HG03108 (cell line): ENCODE results near the gene MAN1A1.
"Not testable (repeated sequence)": the region's sequence is repeated elsewhere in the genome, so short reads cannot be mapped to it uniquely, and the experiment has no call there.

Source experiments
- ATAC-seq: cut with Tn5 transposase; IDR thresholded peaks from one replicate; pipeline ENCODE4 v1.9.1; 2021; ENCODE audit warnings: moderate library complexity; ENCODE audit not compliant: unreplicated experiment

Gene MAN1A1

DNA sequence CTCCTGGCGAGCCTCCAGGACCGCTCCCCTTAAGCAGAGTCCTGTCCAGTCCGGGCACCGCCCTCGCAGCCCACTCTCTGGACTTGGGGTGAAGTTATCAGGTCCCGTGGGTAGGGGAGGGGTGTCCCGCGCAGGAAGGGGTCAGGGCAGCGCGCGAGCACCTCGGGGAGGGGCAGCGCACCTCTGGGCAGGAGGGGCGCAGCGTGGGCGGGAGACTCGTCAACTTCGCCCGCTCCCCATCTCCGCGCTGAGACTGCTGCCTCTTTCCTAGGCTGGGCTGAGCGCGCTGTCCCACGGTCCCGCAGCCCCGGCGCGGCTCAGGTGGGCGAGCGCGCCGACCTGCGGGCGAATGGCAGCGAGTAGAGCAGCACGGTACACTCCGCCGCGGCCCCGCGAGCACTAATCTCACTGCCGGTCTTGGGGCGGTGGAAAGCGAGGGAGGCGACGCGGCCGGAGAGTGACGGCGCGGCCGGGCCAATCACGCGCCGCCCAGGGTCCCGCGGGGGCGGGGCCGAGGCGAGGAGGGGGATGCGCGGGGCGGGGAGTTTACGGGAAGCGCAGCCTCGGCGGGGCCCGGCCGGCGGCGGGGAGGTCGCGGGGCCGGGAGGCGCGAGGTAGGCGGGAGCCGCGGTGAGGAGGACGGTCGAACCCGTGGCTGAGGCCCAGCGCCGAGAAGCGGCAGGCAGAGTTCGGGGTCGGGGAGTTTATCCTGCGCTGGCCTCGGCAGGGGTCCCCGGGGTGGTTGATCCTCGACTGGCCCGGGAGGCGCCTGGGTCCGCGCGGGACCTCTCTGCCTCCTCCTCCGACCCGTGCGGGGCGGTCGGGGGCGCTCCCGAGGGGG, at the start of gene MAN1A1:
Gene MAN1A1, minus strand, starts transcription at position 401 of the 841 bp plus-strand sequence. CDS start 696 bp downstream, outside the sequence.
- peak; percentile 78 for ATAC-seq

GRCh38 chr6:119395192-119395591, 45.6 kb upstream of the MAN1A1 start:
- ATAC-seq, result peak; percentile 57

- no peak for ATAC-seq
These were observed 40.8 kb upstream of the MAN1A1 start for GRCh38 chr6:119390247-119390793.

GRCh38 chr6:119385994-119386393, 36.4 kb upstream of the MAN1A1 start:
- ATAC-seq, result no peak

DNA sequence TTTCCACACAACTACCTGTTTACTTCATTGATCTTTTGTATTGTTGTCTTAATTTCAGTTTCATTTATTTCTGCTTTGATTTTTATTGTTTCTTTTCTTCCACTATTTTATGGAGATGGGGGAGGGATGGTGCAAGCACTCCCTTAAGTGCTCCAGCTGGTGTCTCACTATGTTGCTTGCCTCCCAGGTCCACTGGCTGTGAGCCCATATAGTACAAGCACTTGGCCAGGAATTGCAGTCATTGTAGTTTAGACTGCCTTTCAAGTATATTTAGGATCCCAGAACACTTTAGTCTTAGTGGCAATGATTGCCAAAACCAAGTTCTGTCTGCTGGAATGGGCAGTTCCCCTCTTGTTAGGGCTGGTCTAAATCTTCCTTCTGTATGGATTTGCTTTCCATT, 34.9 kb upstream of the MAN1A1 start:
- ATAC-seq, result no peak

DNA sequence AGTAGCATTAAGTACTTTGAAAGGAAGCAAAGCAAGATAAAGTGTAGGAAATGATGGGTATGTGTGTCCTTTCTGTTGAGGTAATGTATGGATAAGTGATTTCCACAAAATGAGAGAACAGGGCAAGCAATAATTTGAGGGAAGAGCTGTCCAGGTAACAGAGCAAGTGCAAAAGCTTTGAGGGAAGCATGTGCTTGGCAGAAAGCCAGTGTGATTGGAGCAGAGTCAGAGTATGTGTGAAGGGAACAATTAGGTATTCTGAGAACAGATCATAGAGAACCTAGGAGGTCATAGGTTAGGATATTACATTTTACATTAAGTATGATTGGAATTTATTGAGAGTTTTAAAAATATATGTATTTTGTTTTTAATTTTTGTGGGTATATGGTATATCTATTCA, 30.2 kb upstream of the MAN1A1 start:
- no peak for ATAC-seq

DNA sequence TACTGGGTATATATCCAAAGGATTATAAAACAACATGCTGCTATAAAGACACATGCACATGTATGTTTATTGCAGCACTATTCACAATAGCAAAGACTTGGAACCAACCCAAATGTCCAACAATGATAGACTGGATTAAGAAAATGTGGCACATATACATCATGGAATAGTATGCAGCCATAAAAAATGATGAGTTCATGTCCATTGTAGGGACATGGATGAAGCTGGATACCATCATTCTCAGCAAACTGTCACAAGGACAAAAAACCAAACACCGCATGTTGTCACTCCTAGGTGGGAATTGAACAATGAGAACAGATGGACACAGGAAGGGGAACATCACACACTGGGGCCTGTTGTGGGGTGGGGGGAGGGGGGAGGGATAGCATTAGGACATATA, 27.5 kb upstream of the MAN1A1 start:
- ATAC-seq, result not testable (repeated sequence)

- no peak for ATAC-seq
These were observed 20.5 kb upstream of the MAN1A1 start for GRCh38 chr6:119370080-119370479.

GRCh38 chr6:119368921-119369320, 19.4 kb upstream of the MAN1A1 start:
- ATAC-seq, result no peak

- no peak for ATAC-seq
These were observed 11.6 kb upstream of the MAN1A1 start for GRCh38 chr6:119361209-119361608.

- no peak for ATAC-seq
These were observed 10.8 kb upstream of the MAN1A1 start for GRCh38 chr6:119360262-119360915.

GRCh38 chr6:119355890-119356289, 6.3 kb upstream of the MAN1A1 start:
- no peak for ATAC-seq

DNA sequence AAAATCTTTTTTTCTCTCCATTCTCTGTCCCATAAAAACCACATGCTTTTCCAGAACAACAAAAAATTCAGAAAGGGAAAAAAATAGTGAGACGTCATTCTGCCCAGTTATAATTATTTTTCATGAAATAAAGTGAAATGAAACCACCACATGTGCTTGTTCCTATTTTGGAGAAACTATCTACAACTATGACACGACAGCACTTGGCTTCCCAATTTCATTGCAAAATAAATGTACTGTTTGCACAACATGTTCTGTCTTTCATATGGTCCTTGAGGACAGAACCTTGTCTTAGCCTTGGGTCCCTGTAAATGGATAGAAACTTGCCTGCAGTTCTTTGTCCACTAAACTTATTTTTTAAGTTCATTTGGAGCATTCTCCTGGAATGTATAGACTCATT, 5.6 kb upstream of the MAN1A1 start:
- ATAC-seq, result no peak

- no peak for ATAC-seq
These were observed 4.1 kb upstream of the MAN1A1 start for GRCh38 chr6:119353696-119354095.

GRCh38 chr6:119352001-119352400, 2.4 kb upstream of the MAN1A1 start:
- no peak for ATAC-seq

GRCh38 chr6:119350952-119351372, 1.4 kb upstream of the MAN1A1 start:
- no peak for ATAC-seq

DNA sequence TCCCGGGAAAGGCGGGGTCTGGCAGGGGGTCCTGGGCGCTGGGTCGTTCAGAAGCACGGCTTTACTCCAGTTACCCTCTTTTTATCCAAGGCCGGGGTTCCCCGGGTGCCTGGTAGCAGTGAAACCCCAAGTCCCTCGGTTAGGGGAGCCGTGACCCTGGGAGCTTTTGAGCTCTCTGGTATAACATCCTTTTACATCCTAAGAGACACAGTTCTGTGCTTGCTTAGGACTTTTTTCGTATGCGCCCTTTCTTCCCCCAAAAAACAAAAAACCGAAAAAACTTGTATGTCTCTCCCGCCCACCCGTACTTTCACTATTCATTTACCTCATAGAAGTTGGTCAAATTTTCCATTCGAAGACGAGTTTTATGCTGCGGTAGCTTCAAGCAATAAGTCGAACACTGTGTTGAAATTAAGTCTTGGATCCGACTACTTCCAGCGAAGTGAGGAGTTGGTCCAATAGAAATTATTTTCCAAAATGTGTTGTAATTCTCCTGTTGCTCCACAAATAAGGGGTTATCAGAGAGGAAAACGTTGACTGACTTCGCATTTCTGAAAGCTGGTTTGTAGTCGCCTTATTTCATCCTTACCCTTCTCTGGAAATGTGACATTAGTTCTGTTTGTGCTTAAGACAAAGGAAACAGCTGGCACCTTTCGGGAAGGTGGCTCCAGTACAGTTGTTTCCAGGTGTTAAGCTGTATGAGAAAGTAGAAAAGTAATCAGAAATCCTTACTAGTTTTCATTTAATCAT, 816 bp upstream of the MAN1A1 start:
- peak; percentile 3 for ATAC-seq

- ATAC-seq, result no peak
These were observed 707 bp downstream of the MAN1A1 start for GRCh38 chr6:119348748-119349360.

DNA sequence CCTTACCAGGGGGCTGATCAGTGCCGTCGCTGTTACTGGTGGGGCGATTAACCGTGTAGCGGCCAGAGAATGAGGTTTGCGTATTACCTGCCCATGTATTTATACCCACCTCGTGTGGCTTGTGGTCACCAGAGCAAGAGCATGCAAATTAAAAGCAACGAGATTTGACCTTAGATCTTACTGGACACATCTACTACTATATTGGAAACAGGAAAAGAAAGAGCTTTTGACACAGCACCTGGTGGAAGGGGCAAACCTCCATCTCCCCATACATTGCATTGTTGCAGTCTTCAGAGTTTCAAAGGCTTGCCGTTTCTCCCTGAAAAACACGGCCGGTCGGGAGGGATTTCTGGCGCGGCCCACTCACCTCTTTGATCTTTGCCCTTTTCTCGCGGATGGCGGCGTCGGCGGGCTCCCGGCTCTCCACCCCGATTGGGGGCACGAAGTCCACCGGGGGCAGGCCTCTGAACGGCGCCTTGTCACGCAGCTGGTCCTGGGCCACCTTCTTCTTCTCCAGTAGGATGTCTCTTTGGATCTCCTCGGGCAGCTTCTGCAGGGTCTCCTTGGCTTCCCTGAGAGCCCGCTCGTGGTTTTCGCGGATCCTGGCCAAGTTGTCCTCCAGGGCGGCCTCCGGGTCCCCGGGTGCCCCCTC, 1.3 kb downstream of the MAN1A1 start:
- peak; percentile 24 for ATAC-seq

DNA sequence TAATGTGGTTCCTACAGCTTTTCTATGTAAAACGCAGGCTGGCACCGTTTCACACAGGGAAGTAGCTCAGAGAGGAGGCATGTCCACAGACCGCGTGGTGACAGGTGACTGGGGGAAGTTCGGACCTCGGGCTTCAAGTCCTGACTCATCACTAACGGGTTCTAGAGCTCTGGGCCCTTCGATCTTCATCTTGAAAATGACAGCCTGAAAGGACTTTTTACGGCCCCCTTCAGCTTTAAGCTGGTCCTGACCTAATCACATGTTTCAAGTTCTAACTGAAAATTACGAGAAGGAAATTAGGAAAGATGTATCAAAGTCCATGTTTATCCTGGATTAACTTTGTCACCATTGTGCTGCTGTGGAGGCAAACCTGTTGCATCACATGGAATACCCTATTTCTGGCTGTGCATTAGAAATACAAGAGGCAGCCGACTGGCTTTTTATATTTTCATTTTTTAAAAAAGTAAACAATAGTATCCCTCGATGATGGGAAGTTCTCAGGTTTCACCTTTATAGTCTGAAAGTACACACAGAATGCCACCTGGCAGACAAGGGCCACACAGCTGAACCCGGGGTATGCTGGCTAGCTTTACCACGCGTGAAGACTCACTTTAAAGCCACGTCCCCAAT, 2.0 kb downstream of the MAN1A1 start:
- peak; percentile 21 for ATAC-seq
